Endothelial cell of umbilical vein (primary cell): ENCODE data around the gene COL15A1. TPM values are rescaled to one million over a fixed set of nuclear protein-coding genes. Genes with fewer than 3 reads are reported as not detected.

Experiments
- BruUV-seq: library from RNA; stranded (reverse); fragments of 400-500 nt; replicated peaks from 2 replicates; lab custom pipeline; 2021; lab: Mats Ljungman, UMichigan
- CTCF ChIA-PET: fragments of 300-600, 350-600 bp; sonication (Branson Sonifier 250); formaldehyde crosslinking; loops from one replicate; lab custom pipeline; 2021; ENCODE audit warnings: antibody characterized with exemption, inconsistent platforms; lab: Charles Lee
- POLR2A ChIA-PET: fragments of 300-600, 350-600 bp; sonication (Branson Sonifier 250); formaldehyde crosslinking; loops from one replicate; lab custom pipeline; 2021; ENCODE audit warnings: antibody characterized with exemption, inconsistent platforms; lab: Charles Lee
- DNase-seq: peaks from one replicate; pipeline ENCODE4 v3.0.0-alpha.2; 2011; ENCODE audit warnings: low read depth, low spot score
- FAIRE-seq: peaks from 2 replicates; lab custom pipeline; 2011; peaks lifted over from hg19 to GRCh38; lab: Jason Lieb, UNC
- H2AFZ ChIP-seq: 2 replicates; pipeline ENCODE4 v1.6.0; 2012; ENCODE audit warnings: low read depth, low read length, control low read depth, inconsistent platforms
- H3K27ac ChIP-seq: 2 replicates; pipeline ENCODE4 v1.5.1; 2011; ENCODE audit warnings: low read depth, mild to moderate bottlenecking, control low read depth, low read length, moderate library complexity; ENCODE audit not compliant: insufficient read depth
- H3K27me3 ChIP-seq, 2 experiments: 2 replicates each; pipeline versions ENCODE4 v1.6.0 to v1.6.1; 2011; ENCODE audit warnings: low read length in 2 of 2, mixed read lengths in 1 of 2; ENCODE audit not compliant: control insufficient read depth in 2 of 2, insufficient read depth in 2 of 2
- H3K36me3 ChIP-seq, 2 experiments: 2 replicates in 1 of 2; 3 replicates in 1 of 2; pipeline ENCODE4 v1.5.1; 2011; ENCODE audit warnings: low read length in 2 of 2, mild to moderate bottlenecking in 1 of 2, moderate library complexity in 1 of 2; ENCODE audit not compliant: control insufficient read depth in 2 of 2, insufficient read depth in 2 of 2; ENCODE audit errors: extremely low read depth in 1 of 2
- H3K4me1 ChIP-seq: 3 replicates; pipeline ENCODE4 v1.5.1; 2011; ENCODE audit warnings: mild to moderate bottlenecking, low read length; ENCODE audit not compliant: control insufficient read depth, insufficient read depth; ENCODE audit errors: extremely low read depth
- H3K4me2 ChIP-seq: 2 replicates; pipeline ENCODE4 v1.6.1; 2011; ENCODE audit warnings: low read length, control low read depth, mixed read lengths; ENCODE audit not compliant: insufficient read depth
- H3K4me3 ChIP-seq, 3 experiments: fragments of 200-600 bp in 1 of 3; sonication (generic), shearing (Covaris generic) in 1 of 3; replicated peaks in 1 of 3; 2 replicates each; pipeline ENCODE4 v1.5.1; 2011 to 2016; ENCODE audit warnings: control low read depth in 3 of 3, low read length in 3 of 3, mild to moderate bottlenecking in 2 of 3, inconsistent platforms in 1 of 3, low read depth in 1 of 3, moderate library complexity in 1 of 3; ENCODE audit not compliant: insufficient read depth in 1 of 3
- H3K79me2 ChIP-seq: 2 replicates; pipeline ENCODE4 v1.6.0; 2012; ENCODE audit warnings: low read length, inconsistent platforms; ENCODE audit not compliant: control insufficient read depth, insufficient read depth
- H3K9ac ChIP-seq: replicated peaks from 2 replicates; pipeline ENCODE3; 2011; ENCODE audit warnings: low read length, control low read depth; ENCODE audit not compliant: insufficient read depth; ENCODE audit errors: extremely low read depth
- H3K9me1 ChIP-seq: replicated peaks from 3 replicates; pipeline ENCODE4 v1.6.0; 2011; ENCODE audit warnings: mild to moderate bottlenecking, low read length; ENCODE audit not compliant: control insufficient read depth, insufficient read depth; ENCODE audit errors: extremely low read depth
- H3K9me3 ChIP-seq: replicated peaks from 2 replicates; pipeline ENCODE4 v1.5.1; 2012; ENCODE audit warnings: low read length, inconsistent platforms; ENCODE audit not compliant: control insufficient read depth, insufficient read depth
- H4K20me1 ChIP-seq: replicated peaks from 2 replicates; pipeline ENCODE3; 2011; ENCODE audit warnings: mild to moderate bottlenecking, low read length; ENCODE audit not compliant: control insufficient read depth, insufficient read depth; ENCODE audit errors: extremely low read depth
- EZH2 ChIP-seq: IDR thresholded peaks from 2 replicates; pipeline ENCODE4 v1.6.1; 2012; ENCODE audit warnings: borderline replicate concordance, low read depth, mild to moderate bottlenecking, moderate library complexity, low read length, inconsistent platforms; ENCODE audit not compliant: severe bottlenecking
- FOS ChIP-seq: IDR thresholded peaks from 2 replicates; pipeline ENCODE4 v1.6.1; 2011; ENCODE audit warnings: mild to moderate bottlenecking, low read length, moderate library complexity, borderline replicate concordance; ENCODE audit not compliant: insufficient read depth
- GATA2 ChIP-seq: IDR thresholded peaks from 2 replicates; pipeline ENCODE4 v1.7.0; 2011; ENCODE audit warnings: low read depth, mild to moderate bottlenecking, moderate library complexity, mixed read lengths, low read length; ENCODE audit not compliant: insufficient read length, insufficient read depth
- JUN ChIP-seq: IDR thresholded peaks from 2 replicates; pipeline ENCODE4 v1.6.1; 2011; ENCODE audit warnings: borderline replicate concordance, low read depth; ENCODE audit not compliant: insufficient read length, insufficient read depth
- MYC ChIP-seq: IDR thresholded peaks from one replicate; pipeline ENCODE4 v1.6.1; 2011; ENCODE audit warnings: mild to moderate bottlenecking, low read depth, low read length
- POLR2A ChIP-seq: IDR thresholded peaks from 2 replicates; pipeline ENCODE4 v1.6.1; 2012; ENCODE audit warnings: low read depth, mild to moderate bottlenecking, control low read depth, low read length
- POLR2AphosphoS5 ChIP-seq: IDR thresholded peaks from 2 replicates; pipeline ENCODE4 v1.6.1; 2012; ENCODE audit warnings: low read depth, mild to moderate bottlenecking, control low read depth, low read length, moderate library complexity; ENCODE audit not compliant: insufficient read depth
- dilution Hi-C: fragments of 300-500 bp; cut with MboI; formaldehyde crosslinking; loops from one replicate; pipeline ENCODE4 v1.15.0; 2019; ENCODE audit warnings: low sequenced_read_pairs; ENCODE audit not compliant: extremely low pct_ligation_motif_present
- intact Hi-C: fragments of 100-400 bp; cut with micrococcal nuclease; formaldehyde crosslinking; loops from one replicate; pipeline ENCODE4 v1.10.0; 2022
- polyA plus RNA-seq, 4 experiments: library from polyadenylated mRNA; depleted of rRNA in 3 of 4; stranded (reverse) in 3 of 4; unstranded in 1 of 4; fragments of >200 nt; gene quantifications; 2 replicates each; pipeline versions ENCODE4 v1.2.1 to v1.2.3, GENCODE V29; 2011 to 2012; ENCODE audit warnings: missing spikeins in 1 of 4
- total RNA-seq: library from RNA; stranded (reverse); gene quantifications from 2 replicates; pipeline ENCODE4 v1.2.3, GENCODE V29; 2021
- TF ChIP-seq, protein P1 (sequence below), 2 donors: IDR thresholded peaks; 1 replicate in 1 of 2; 2 replicates in 1 of 2; pipeline ENCODE4 v1.5.1; 2011; ENCODE audit warnings: low read length in 2 of 2, mild to moderate bottlenecking in 2 of 2, moderate library complexity in 2 of 2, control low read depth in 1 of 2, inconsistent platforms in 1 of 2, low read depth in 1 of 2; ENCODE audit not compliant: insufficient read depth in 1 of 2; ENCODE audit errors: extremely low read depth in 1 of 2
- TF ChIP-seq, protein P2 (sequence below): IDR thresholded peaks from 2 replicates; pipeline ENCODE4 v1.6.1; 2011; ENCODE audit not compliant: insufficient read depth, insufficient read length

Gene COL15A1
- total and polyA plus RNA-seq, 2 donors (not counting 3 experiments of a cell fraction or from before 2014, with no cell fraction given) = not detected

DNA sequence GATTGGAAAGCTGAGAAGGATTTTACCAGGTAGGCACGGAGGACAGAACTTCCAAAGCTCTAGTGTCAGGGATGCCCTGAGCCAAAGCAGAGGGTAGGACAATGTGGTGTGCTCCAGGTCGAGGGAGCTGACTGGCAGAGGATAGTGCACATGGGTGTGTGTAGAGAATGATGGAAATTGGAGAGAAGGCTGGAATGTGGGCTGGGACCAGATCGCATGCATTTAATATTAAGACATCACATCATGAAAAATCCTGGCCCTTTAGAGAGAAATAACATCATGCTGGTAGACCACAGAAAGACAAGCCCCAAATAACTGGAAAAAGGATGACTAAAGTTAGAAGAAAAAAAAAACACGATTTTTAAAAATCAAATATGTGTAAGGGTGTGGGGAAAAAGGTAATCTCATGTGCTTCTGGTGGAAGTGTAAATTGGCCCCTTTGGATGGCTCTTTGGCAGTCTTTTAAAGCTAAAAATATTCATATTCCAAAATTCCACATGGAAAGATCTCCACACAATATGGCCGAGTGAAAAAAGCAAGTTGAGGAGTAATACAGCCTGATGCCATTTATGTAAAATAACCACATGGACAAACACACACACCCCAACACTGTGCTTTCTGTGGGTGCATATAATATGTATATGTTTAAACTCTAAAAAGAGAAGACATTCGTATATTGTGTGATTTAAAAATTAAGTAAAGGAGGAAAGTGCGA lies 94.2 kb downstream of the COL15A1 start:
- CTCF ChIA-PET = no interaction called here
- H3K9me3 ChIP-seq = no peaks in the 10 kb centered on the region
- H4K20me1 ChIP-seq = no peaks in the 10 kb centered on the region
- intact Hi-C loops = no loop called here
- FAIRE-seq (no peak), DNase-seq (no peak)
- no peak overlapping the region for H2AFZ ChIP-seq
- no peaks in the 10 kb centered on the region for H3K36me3 ChIP-seq
- H3K9ac ChIP-seq = no peak overlapping the region
- POLR2A ChIA-PET = no interaction called here
- no peak for TF ChIP-seq MYC
- H3K27ac ChIP-seq = no peak overlapping the region
- H3K4me3 ChIP-seq = no peak overlapping the region
- H3K27me3 ChIP-seq = no peaks in the 10 kb centered on the region
- no TSS peak for BruUV-seq
- H3K4me1 ChIP-seq = peaks cover 6% of the 10 kb centered on the region
- dilution Hi-C loops = no loop called here
- no peaks in the 10 kb centered on the region for H3K79me2 ChIP-seq
- H3K9me1 ChIP-seq = no peaks in the 10 kb centered on the region
- no peak overlapping the region for H3K4me2 ChIP-seq

DNA sequence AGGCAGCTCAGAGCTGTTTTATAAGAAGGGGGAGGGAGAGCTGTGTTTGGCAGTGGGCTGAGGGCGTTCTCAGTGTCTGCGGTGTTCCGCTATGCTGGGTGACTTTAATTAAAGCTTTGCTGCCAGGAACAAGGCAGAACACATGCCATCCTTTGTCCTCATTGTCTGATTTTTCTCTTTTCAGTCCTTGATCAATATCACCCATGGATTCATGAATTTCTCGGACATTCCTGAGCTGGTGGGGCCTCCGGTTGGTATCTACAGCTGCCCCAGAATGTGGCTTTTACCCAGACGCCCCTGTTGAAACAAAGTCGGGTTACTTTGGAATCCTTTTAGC lies 94.7 kb downstream of the COL15A1 start:
- H4K20me1 ChIP-seq = no peaks in the 10 kb centered on the region
- H2AFZ ChIP-seq = no peak overlapping the region
- H3K9me1 ChIP-seq = no peaks in the 10 kb centered on the region
- H3K36me3 ChIP-seq = no peaks in the 10 kb centered on the region
- DNase-seq (no peak), FAIRE-seq (no peak)
- no TSS peak for BruUV-seq
- H3K4me3 ChIP-seq = no peak overlapping the region
- POLR2A ChIA-PET = no interaction called here
- CTCF ChIA-PET = no interaction called here
- H3K9me3 ChIP-seq = no peaks in the 10 kb centered on the region
- no peaks in the 10 kb centered on the region for H3K27me3 ChIP-seq
- no peak overlapping the region for H3K4me2 ChIP-seq
- dilution Hi-C loops = no loop called here
- no peak overlapping the region for H3K27ac ChIP-seq
- H3K9ac ChIP-seq = no peak overlapping the region
- TF ChIP-seq, protein P1, sequence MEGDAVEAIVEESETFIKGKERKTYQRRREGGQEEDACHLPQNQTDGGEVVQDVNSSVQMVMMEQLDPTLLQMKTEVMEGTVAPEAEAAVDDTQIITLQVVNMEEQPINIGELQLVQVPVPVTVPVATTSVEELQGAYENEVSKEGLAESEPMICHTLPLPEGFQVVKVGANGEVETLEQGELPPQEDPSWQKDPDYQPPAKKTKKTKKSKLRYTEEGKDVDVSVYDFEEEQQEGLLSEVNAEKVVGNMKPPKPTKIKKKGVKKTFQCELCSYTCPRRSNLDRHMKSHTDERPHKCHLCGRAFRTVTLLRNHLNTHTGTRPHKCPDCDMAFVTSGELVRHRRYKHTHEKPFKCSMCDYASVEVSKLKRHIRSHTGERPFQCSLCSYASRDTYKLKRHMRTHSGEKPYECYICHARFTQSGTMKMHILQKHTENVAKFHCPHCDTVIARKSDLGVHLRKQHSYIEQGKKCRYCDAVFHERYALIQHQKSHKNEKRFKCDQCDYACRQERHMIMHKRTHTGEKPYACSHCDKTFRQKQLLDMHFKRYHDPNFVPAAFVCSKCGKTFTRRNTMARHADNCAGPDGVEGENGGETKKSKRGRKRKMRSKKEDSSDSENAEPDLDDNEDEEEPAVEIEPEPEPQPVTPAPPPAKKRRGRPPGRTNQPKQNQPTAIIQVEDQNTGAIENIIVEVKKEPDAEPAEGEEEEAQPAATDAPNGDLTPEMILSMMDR (IDR thresholded peaks at IDR 0.05; ENCODE audit: extremely low read depth in 1 of 2, insufficient read depth in 1 of 2, low read depth in 1 of 2, low read length in 2 of 2) = no peak
- TF ChIP-seq, protein P2, sequence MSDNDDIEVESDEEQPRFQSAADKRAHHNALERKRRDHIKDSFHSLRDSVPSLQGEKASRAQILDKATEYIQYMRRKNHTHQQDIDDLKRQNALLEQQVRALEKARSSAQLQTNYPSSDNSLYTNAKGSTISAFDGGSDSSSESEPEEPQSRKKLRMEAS = no peak
- TF ChIP-seq JUN = no peak
- TF ChIP-seq POLR2AphosphoS5 = no peak
- no peak for TF ChIP-seq MYC
- no peak for TF ChIP-seq POLR2A
- TF ChIP-seq GATA2 = no peak
- no peak for TF ChIP-seq EZH2
- no peak for TF ChIP-seq FOS
- no peaks in the 10 kb centered on the region for H3K79me2 ChIP-seq
- intact Hi-C loops = no loop called here
- H3K4me1 ChIP-seq = peaks cover 6% of the 10 kb centered on the region
